ENCODE data around the gene C10orf105.

C10orf105 gene

GRCh38 chr10:71671994-71672946 is 47.3 kb downstream of the C10orf105 start:
- DNase-seq: no peak

- no peak for DNase-seq
These were observed 52.2 kb downstream of the C10orf105 start for GRCh38 chr10:71667387-71667752.

- no peak for DNase-seq
These were observed 52.8 kb downstream of the C10orf105 start for GRCh38 chr10:71666639-71667386.

GRCh38 chr10:71665456-71665855 is 54.1 kb downstream of the C10orf105 start:
- DNase-seq: no peak

- no peak for DNase-seq
These were observed 55.0 kb downstream of the C10orf105 start for GRCh38 chr10:71664585-71664984.

- no peak for DNase-seq
These were observed 56.3 kb downstream of the C10orf105 start for GRCh38 chr10:71663311-71663710.

GRCh38 chr10:71661779-71662336 is 57.7 kb downstream of the C10orf105 start:
- DNase-seq: no peak

Measured in CD4-positive, alpha-beta T cell treated with Interleukin-10 for 1 hour (primary cell).